IMR-90 (cell line): ENCODE data around the gene CEP72.

Experiments
- BHLHE40 ChIP-seq: fragments of 150-350 bp; IDR thresholded peaks from 2 replicates; pipeline ENCODE4 v1.6.1; 2016; ENCODE audit warnings: mild to moderate bottlenecking, low read depth, low read length
- CHD1 ChIP-seq: IDR thresholded peaks from 2 replicates; pipeline ENCODE4 v1.6.1; 2012; ENCODE audit warnings: low read depth, low read length, improper control_type of control experiment
- CTCF ChIP-seq: conservative IDR thresholded peaks from 2 replicates; pipeline ENCODE4 v1.5.1; 2012; ENCODE audit warnings: mild to moderate bottlenecking, low read depth, low read length, improper control_type of control experiment
- FOS ChIP-seq: fragments of 150-350 bp; IDR thresholded peaks from 2 replicates; pipeline ENCODE4 v1.6.1; 2016; ENCODE audit warnings: low read depth, low read length
- MAZ ChIP-seq: IDR thresholded peaks from 2 replicates; pipeline ENCODE4 v1.6.1; 2012; ENCODE audit warnings: low read depth, mild to moderate bottlenecking, low read length, improper control_type of control experiment, moderate library complexity, borderline replicate concordance
- MXI1 ChIP-seq: IDR thresholded peaks from 2 replicates; pipeline ENCODE4 v1.6.1; 2012; ENCODE audit warnings: low read depth, mild to moderate bottlenecking, low read length, moderate library complexity, borderline replicate concordance
- POLR2A ChIP-seq: IDR thresholded peaks from 2 replicates; pipeline ENCODE4 v1.6.1; 2012; ENCODE audit warnings: mild to moderate bottlenecking, low read depth, low read length
- RFX5 ChIP-seq: IDR thresholded peaks from 2 replicates; pipeline ENCODE4 v1.8.0; 2012; ENCODE audit warnings: low read depth, mild to moderate bottlenecking, low read length, moderate library complexity
- SMC3 ChIP-seq: fragments of 150-350 bp; IDR thresholded peaks from 2 replicates; pipeline ENCODE4 v1.6.1; 2016; ENCODE audit warnings: low read depth, mild to moderate bottlenecking, antibody characterized with exemption, low read length, moderate library complexity

DNA sequence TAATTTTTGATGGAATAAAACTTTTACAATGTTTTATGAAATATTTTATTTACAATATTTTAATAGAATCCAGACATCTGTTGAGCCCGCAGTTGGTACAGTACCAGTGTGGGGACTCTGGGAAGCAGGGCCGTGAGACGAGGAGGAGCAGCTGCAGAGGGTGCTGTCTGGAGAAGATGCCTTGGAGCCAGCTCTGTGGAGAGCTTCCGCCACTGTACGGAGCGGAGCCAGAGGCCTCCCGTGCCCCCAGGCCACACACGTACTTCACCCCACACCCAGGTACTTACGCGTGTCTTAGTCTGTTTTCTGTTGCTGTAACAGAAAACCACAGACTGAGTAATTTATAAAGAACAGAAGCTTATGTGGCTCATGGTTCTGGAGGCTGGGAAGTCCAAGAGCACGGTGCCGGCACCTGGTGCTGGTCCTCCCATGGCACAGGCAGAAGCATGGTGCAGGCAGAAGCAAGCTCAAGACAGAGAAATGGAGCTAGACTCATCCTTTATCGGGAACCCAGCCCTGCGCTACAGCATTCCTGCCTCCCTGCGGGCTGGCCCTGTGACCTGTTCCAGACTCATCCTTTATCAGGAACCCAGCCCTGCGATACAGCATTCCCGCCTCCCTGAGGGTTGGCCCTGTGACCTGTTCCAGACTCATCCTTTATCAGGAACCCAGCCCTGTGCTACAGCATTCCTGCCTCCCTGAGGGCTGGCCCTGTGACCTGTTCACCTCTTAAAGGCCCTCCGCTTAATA, 23.3 kb downstream of the CEP72 start:
- TF ChIP-seq FOS (no peak), POLR2A (no peak), CTCF (no peak), CHD1 (no peak), RFX5 (no peak), MXI1 (no peak), MAZ (no peak), BHLHE40 (no peak), SMC3 (no peak)
